B cell (primary cell): ENCODE results near the gene NDUFS6. TPM values are rescaled to one million over a fixed set of nuclear protein-coding genes. Genes with fewer than 3 reads are reported as not detected.

Experiments
- ATAC-seq: fragments of 200-7000 bp; cut with Tn5 transposase; one replicate; pipeline ENCODE4 v1.10.0; 2021; ENCODE audit warnings: low read depth, mild to moderate bottlenecking, moderate number of reproducible peaks, moderate library complexity
- CTCF ChIA-PET: fragments of 350-600 bp; sonication (Branson Sonifier 250); formaldehyde crosslinking; loops from one replicate; lab custom pipeline; 2021; ENCODE audit warnings: antibody characterized with exemption, inconsistent platforms; lab: Charles Lee
- POLR2A ChIA-PET: fragments of 350-600 bp; sonication (Branson Sonifier 250); formaldehyde crosslinking; loops from one replicate; lab custom pipeline; 2021; ENCODE audit warnings: antibody characterized with exemption; lab: Charles Lee
- DNase-seq: peaks from one replicate; pipeline ENCODE4 v3.0.0; 2013
- H2AFZ ChIP-seq: 2 replicates; pipeline ENCODE4 v1.6.1; 2012; ENCODE audit warnings: mild to moderate bottlenecking, low read depth, low read length; ENCODE audit not compliant: insufficient read depth, poor library complexity, severe bottlenecking
- H3K27ac ChIP-seq, 2 donors: 1 replicate in 1 of 2; 2 replicates in 1 of 2; pipeline ENCODE4 v1.5.1; 2012 to 2013; ENCODE audit warnings: low read length in 2 of 2, mild to moderate bottlenecking in 2 of 2, moderate library complexity in 1 of 2
- H3K27me3 ChIP-seq, 4 experiments: fragments of 200-600 bp in 1 of 4; sonication (generic) in 1 of 4; replicated peaks in 1 of 4; 1 replicate in 2 of 4; 2 replicates in 2 of 4; pipeline versions ENCODE4 v1.6.1 to v1.7.0; 2013 to 2016; ENCODE audit warnings: low read length in 3 of 4, mild to moderate bottlenecking in 2 of 4, mixed read lengths in 1 of 4, moderate library complexity in 1 of 4; ENCODE audit not compliant: insufficient read depth in 4 of 4, control insufficient read depth in 3 of 4; ENCODE audit errors: control extremely low read depth in 1 of 4
- H3K36me3 ChIP-seq, 2 experiments: replicated peaks in 1 of 2; 1 replicate in 1 of 2; 2 replicates in 1 of 2; pipeline versions ENCODE4 v1.6.1 to v1.7.1; 2013; ENCODE audit warnings: low read length in 1 of 2; ENCODE audit not compliant: insufficient read depth in 2 of 2, control insufficient read depth in 1 of 2; ENCODE audit errors: control extremely low read depth in 1 of 2, extremely low read depth in 1 of 2
- H3K4me1 ChIP-seq, 2 donors: fragments of 200-600 bp in 1 of 2; sonication (generic) in 1 of 2; 1 replicate in 1 of 2; 2 replicates in 1 of 2; pipeline versions ENCODE4 v1.5.1 to v1.6.1; 2013 to 2017; ENCODE audit warnings: low read length in 2 of 2; ENCODE audit not compliant: control insufficient read depth in 2 of 2, insufficient read depth in 2 of 2
- H3K4me2 ChIP-seq: replicated peaks from 2 replicates; pipeline ENCODE3; 2012; ENCODE audit warnings: mild to moderate bottlenecking, low read depth, low read length; ENCODE audit not compliant: poor library complexity, severe bottlenecking
- H3K4me3 ChIP-seq, 5 experiments: fragments of 200-600 bp in 1 of 5; sonication (generic) in 1 of 5; 1 replicate in 3 of 5; 2 replicates in 2 of 5; pipeline versions ENCODE4 v1.5.1 to v1.7.0; 2011 to 2016; ENCODE audit warnings: low read length in 4 of 5, mild to moderate bottlenecking in 4 of 5, low read depth in 2 of 5, control low read depth in 1 of 5, moderate library complexity in 1 of 5; ENCODE audit not compliant: insufficient read depth in 1 of 5; ENCODE audit errors: control extremely low read depth in 1 of 5, extremely low read depth in 1 of 5
- H3K79me2 ChIP-seq: fragments of 200-600 bp; sonication (generic); one replicate; pipeline ENCODE4 v1.6.0; 2016; ENCODE audit warnings: low read length; ENCODE audit not compliant: control insufficient read depth, insufficient read depth
- H3K9ac ChIP-seq: fragments of 200-600 bp; sonication (generic); 2 replicates; pipeline ENCODE4 v1.6.1; 2017; ENCODE audit warnings: mild to moderate bottlenecking, low read length, moderate library complexity
- H3K9me3 ChIP-seq, 3 donors: one replicate each; pipeline versions ENCODE4 v1.6.1 to v1.7.1; 2013; ENCODE audit warnings: low read length in 2 of 3; ENCODE audit not compliant: control insufficient read depth in 2 of 3, insufficient read depth in 1 of 3; ENCODE audit errors: control extremely low read depth in 1 of 3
- H4K20me1 ChIP-seq: 2 replicates; pipeline ENCODE4 v1.6.0; 2012; ENCODE audit warnings: mild to moderate bottlenecking, low read length; ENCODE audit not compliant: insufficient read depth, control insufficient read depth, poor library complexity, severe bottlenecking
- H3K27ac Mint-ChIP-seq: one replicate; pipeline ENCODE4 v1.8.0; 2021; ENCODE audit warnings: mixed read lengths
- H3K27me3 Mint-ChIP-seq: one replicate; pipeline ENCODE4 v1.8.0; 2021; ENCODE audit warnings: mixed read lengths
- H3K4me1 Mint-ChIP-seq: one replicate; pipeline ENCODE4 v1.8.0; 2021; ENCODE audit warnings: mixed read lengths
- H3K4me3 Mint-ChIP-seq: one replicate; pipeline ENCODE4 v1.8.0; 2021; ENCODE audit warnings: mixed read lengths
- H3K9me3 Mint-ChIP-seq: one replicate; pipeline ENCODE4 v1.8.0; 2022; ENCODE audit warnings: mixed read lengths; ENCODE audit not compliant: insufficient read depth
- EZH2 ChIP-seq: IDR thresholded peaks from 2 replicates; pipeline ENCODE4 v1.6.1; 2012; ENCODE audit warnings: borderline replicate concordance, low read depth, mild to moderate bottlenecking, moderate library complexity, low read length; ENCODE audit not compliant: insufficient read depth, poor library complexity, severe bottlenecking
- WGBS: methylation state at CpG from one replicate; pipeline ENCODE4 v1.1.5; 2013; ENCODE audit warnings: missing lambda C conversion rate; ENCODE audit not compliant: insufficient coverage; 5-methylcytosine and 5-hydroxymethylcytosine counted together
- intact Hi-C: fragments of 100-400 bp; cut with micrococcal nuclease; formaldehyde crosslinking; loops from one replicate; pipeline ENCODE4 v1.10.0; 2022
- polyA plus RNA-seq: library from polyadenylated mRNA; depleted of rRNA; stranded (reverse); fragments of >200 nt; gene quantifications from 2 replicates; pipeline ENCODE4 v1.2.3, GENCODE V29; 2012
- total RNA-seq, 2 donors: library from RNA; stranded (reverse); fragments of 120-200 nt in 1 of 2; gene quantifications; 1 replicate in 1 of 2; 2 replicates in 1 of 2; pipeline versions ENCODE4 v1.2.3 to v1.2.4, GENCODE V29; 2013 to 2022
- TF ChIP-seq, protein P1 (sequence below): fragments of 200-600 bp; IDR thresholded peaks from one replicate; pipeline ENCODE4 v1.8.0; 2022; ENCODE audit warnings: antibody characterized with exemption, mild to moderate bottlenecking

Gene NDUFS6
- total and polyA plus RNA-seq, 2 donors (not counting 1 experiment from before 2014, with no cell fraction given): 16.9 to 18.0 TPM

DNA sequence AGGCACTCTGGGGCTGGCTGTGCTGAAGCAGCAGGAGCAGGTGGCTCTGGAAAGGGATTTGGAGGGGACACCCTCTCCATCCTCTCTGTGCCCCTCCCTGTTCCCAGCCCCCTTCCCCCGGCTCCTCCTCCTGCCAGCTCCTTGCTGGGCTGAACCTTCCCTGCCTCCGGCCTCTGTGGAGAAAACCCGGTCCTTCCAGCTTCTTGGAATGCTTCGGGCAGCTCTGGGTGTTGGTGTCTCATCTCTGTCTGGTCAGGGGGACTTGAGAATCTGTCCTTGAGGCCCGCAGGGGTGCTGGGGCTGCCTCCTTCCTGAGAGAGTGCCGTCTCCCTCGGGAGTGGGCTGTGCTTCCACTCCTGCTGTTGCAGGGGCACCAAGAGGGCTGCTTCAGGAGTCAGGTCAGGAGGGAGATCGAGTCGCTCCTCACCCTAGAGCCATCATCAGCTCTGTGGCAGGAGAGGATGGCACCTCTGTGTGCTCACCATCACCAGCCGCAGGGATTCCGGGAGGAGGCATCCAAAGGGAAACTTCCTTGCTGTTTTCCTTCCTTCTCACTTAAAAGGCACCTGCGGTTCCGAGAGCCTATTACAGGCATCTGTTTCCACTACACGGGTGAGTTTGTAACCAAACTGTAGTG, 30.6 kb downstream of the NDUFS6 start:
- no peaks in the 10 kb centered on the region for H3K4me1 ChIP-seq
- intact Hi-C loops: no loop called here

DNA sequence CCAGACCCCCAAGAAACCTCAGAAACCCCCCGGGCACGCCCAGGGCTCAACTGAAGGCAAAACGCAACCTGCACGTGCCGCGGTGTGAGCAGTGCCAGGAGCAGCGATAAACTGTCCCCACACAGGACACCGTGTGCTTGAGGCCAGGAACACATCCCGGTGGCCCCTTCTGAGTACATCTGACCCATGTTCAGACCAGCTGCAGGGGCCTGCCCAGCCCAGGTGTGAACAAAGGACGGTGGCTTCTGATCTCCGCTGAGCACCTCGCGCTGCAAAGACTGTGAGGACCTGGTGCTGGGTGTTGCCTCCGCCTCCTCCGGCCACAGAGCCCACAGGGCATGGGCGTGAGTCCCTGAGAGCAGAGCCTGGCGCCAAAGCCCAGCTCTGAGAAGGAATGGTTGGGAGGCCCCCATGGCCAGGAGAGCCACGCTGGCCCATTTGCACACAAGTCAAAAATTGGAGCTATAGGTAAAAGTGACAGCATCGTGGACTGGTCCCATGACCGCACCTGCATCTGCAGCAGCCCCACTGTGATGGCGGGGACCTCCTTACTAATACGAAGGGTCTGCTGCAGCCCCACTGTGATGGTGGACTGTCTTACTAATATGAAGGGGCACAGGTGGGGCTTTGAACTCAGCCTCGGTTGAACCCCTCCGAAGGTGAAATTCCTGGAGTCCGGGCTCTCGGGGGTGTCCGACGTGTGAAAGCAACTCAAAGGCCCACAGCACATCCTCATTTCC, 31.5 kb downstream of the NDUFS6 start:
- ATAC-seq (no peak), DNase-seq (no peak)
- H3K79me2 ChIP-seq: no peaks in the 10 kb centered on the region
- H3K9me3 ChIP-seq: peaks cover 0 to 1% (median 0%) of the 10 kb centered on the region in 3 donors
- no peaks in the 10 kb centered on the region for H3K4me1 ChIP-seq
- 82% methylated on average over 26 of the region's 28 CpGs for WGBS
- no peak for TF ChIP-seq EZH2
- TF ChIP-seq, protein P1, sequence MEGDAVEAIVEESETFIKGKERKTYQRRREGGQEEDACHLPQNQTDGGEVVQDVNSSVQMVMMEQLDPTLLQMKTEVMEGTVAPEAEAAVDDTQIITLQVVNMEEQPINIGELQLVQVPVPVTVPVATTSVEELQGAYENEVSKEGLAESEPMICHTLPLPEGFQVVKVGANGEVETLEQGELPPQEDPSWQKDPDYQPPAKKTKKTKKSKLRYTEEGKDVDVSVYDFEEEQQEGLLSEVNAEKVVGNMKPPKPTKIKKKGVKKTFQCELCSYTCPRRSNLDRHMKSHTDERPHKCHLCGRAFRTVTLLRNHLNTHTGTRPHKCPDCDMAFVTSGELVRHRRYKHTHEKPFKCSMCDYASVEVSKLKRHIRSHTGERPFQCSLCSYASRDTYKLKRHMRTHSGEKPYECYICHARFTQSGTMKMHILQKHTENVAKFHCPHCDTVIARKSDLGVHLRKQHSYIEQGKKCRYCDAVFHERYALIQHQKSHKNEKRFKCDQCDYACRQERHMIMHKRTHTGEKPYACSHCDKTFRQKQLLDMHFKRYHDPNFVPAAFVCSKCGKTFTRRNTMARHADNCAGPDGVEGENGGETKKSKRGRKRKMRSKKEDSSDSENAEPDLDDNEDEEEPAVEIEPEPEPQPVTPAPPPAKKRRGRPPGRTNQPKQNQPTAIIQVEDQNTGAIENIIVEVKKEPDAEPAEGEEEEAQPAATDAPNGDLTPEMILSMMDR: no peak
- peaks cover 5% of the 10 kb centered on the region for H3K27me3 Mint-ChIP-seq
- no peaks in the 10 kb centered on the region for H4K20me1 ChIP-seq
- H3K27me3 ChIP-seq: no peaks in the 10 kb centered on the region
- no peak overlapping the region for H3K4me2 ChIP-seq
- no peak overlapping the region for H3K4me3 Mint-ChIP-seq
- H3K27ac Mint-ChIP-seq: no peak overlapping the region
- no peaks in the 10 kb centered on the region for H3K9me3 Mint-ChIP-seq
- POLR2A ChIA-PET: no interaction called here
- no peaks in the 10 kb centered on the region for H3K4me1 Mint-ChIP-seq
- H3K36me3 ChIP-seq: no peaks in the 10 kb centered on the region
- intact Hi-C loops: no loop called here
- no peak overlapping the region for H2AFZ ChIP-seq
- H3K4me3 ChIP-seq: no peak overlapping the region
- H3K27ac ChIP-seq: no peak overlapping the region
- CTCF ChIA-PET: no interaction called here
- no peak overlapping the region for H3K9ac ChIP-seq

More for the DNA sequence above, 30.6 kb downstream of the NDUFS6 start:
- Histone ChIP-seq H3K9me3 (peaks cover 0 to 5% (median 0%) of the 10 kb centered on the region in 3 donors), H2AFZ (no peak overlapping the region), H3K27me3 (no peaks in the 10 kb centered on the region), H3K4me2 (no peak overlapping the region), H3K4me3 (no peak overlapping the region), H3K9ac (no peak overlapping the region), H3K79me2 (no peaks in the 10 kb centered on the region), H4K20me1 (no peaks in the 10 kb centered on the region), H3K27ac (no peak overlapping the region), H3K36me3 (no peaks in the 10 kb centered on the region)
- TF ChIP-seq EZH2: no peak
- TF ChIP-seq, protein P1: no peak
- H3K4me1 Mint-ChIP-seq: no peaks in the 10 kb centered on the region
- H3K27me3 Mint-ChIP-seq: peaks cover 5% of the 10 kb centered on the region
- no peak overlapping the region for H3K4me3 Mint-ChIP-seq
- no peak for DNase-seq
- H3K9me3 Mint-ChIP-seq: no peaks in the 10 kb centered on the region
- no peak for ATAC-seq
- CTCF ChIA-PET: no interaction called here
- POLR2A ChIA-PET: no interaction called here
- WGBS: 39% methylated on average over 9 of the region's 14 CpGs
- H3K27ac Mint-ChIP-seq: no peak overlapping the region
